ENCODE data around the gene ZHX3.

DNA sequence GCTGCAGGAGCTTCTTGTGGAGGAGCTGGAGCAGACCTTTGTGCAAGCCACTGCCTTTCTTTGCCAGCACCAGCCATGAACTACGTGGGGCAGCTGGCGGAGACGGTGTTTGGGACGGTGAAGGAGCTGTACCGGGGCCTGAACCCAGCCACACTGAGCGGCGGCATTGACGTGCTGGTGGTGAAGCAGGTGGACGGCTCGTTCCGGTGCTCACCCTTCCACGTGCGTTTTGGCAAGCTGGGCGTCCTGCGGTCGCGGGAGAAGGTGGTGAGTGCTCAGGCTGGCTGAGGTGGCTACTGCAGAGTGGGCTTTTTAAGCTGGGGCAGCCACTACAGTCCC, 28.2 kb upstream of the ZHX3 start:
- TF ChIP-seq, protein P1, sequence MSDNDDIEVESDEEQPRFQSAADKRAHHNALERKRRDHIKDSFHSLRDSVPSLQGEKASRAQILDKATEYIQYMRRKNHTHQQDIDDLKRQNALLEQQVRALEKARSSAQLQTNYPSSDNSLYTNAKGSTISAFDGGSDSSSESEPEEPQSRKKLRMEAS (IDR thresholded peaks at IDR 0.05; ENCODE audit: low read depth, low read length): no peak
- no peak for TF ChIP-seq CTCF (IDR thresholded peaks at IDR 0.05; ENCODE audit: low read depth, low read length)
- no peak for TF ChIP-seq POLR2A (IDR thresholded peaks at IDR 0.05; ENCODE audit: extremely low read depth, insufficient read length)
